WI38 (cell line): ENCODE data around the gene CXADR.
"Not testable (repeated sequence)": the region's sequence is repeated elsewhere in the genome, so short reads cannot be mapped to it uniquely, and the experiment has no call there.

Experiments used
- H3K4me3 ChIP-seq: 2 replicates; pipeline ENCODE4 v1.5.1; 2011; ENCODE audit warnings: low read depth, mild to moderate bottlenecking, control low read depth, low read length
- CTCF ChIP-seq: IDR thresholded peaks from 2 replicates; pipeline ENCODE4 v1.5.1; 2012; ENCODE audit warnings: low read depth, mild to moderate bottlenecking, control low read depth, low read length

CXADR gene

DNA sequence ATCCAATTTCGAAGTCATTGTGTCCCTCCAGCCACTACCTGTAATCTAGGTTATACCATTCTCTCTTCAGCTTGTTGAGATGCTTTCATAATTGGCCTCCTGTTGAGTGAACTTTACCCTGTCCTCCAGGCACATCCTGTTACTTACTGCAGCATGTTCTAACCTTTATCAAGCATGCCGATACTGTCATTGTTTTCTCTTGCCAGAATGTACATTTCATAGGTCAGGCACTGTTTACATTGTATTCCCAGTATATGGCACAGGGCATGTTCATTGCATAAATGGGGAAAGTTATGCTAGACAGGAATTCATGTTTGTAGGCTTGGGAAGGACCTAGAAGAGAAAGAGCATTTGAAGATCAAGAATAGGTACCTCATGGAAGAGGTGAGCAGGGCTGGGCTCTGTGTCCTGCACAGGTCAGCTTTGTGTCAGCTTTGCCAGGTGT is 10.2 kb downstream of the CXADR start:
- H3K4me3 ChIP-seq, result no peak overlapping the region
- TF ChIP-seq CTCF, result no peak

DNA sequence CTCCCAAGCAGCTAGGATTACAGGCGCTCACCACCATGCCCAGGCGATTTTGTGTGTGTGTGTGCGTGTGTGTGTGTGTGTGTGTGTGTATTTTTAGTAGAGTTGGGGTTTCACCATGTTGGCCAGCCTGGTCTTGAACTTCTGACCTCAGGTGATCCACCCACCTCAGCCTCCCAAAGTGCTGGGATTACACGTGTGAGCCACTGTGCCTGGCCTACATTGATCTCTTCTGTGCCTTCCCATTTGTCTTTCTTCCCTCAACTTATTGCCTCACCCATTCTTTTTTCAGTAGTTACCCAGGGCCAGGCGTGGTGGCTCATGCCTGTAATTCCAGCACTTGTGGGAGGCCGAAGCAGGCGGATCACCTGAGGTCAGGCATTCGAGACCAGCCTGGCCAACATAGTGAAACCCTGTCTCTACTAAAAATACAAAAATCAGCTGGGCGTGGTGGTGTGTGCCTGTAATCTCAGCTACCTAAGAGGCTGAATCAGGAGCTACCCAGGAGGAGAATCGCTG is 11.2 kb downstream of the CXADR start:
- not testable (repeated sequence) for H3K4me3 ChIP-seq

- TF ChIP-seq CTCF, result no peak
- H3K4me3 ChIP-seq, result no peak overlapping the region
These were observed 11.8 kb downstream of the CXADR start for GRCh38 chr21:17524635-17525034.

- H3K4me3 ChIP-seq, result no peak overlapping the region
- no peak for TF ChIP-seq CTCF
These were observed 13.9 kb downstream of the CXADR start for GRCh38 chr21:17526776-17527175.

GRCh38 chr21:17527240-17527639 is 14.4 kb downstream of the CXADR start:
- H3K4me3 ChIP-seq, result no peak overlapping the region
- TF ChIP-seq CTCF, result no peak

GRCh38 chr21:17527711-17528110 is 14.9 kb downstream of the CXADR start:
- no peak for TF ChIP-seq CTCF
- no peak overlapping the region for H3K4me3 ChIP-seq

DNA sequence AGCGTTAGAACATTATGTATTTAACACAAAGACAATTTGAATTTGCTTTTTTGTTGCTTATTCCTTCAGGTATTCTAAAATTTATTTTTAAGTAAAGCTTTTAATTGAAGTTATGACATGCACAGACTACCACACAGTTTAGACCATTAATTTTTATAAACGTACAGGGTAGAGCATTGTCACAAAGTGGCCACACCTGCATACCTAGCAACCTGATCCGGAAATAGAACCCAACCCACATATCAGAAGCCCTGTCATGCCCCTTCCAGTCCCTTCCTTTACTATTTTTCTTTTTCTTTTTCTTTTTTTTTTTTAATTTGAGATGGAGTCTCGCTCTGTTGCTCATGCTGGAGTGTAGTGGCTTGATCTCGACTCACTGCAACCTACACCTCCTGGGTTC is 16.8 kb downstream of the CXADR start:
- no peak overlapping the region for H3K4me3 ChIP-seq
- TF ChIP-seq CTCF, result no peak

DNA sequence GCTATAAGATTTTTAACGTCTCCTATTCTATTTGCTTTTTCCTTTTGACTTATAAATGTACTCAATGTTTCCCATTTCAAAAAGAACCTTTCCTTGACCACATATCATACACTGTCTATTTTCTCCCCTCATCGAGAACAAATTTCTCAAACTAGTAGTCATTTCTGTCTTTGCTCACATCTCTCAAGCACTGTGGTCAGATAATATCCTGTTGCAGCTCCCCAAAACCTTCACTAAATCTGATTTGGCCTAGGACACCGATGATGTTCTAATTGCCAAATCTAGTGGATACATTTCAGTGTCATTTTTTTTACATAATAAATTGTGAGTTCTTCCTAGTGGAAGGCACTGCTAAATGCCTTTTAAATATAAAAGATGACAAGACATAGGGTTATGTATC is 19.4 kb downstream of the CXADR start:
- TF ChIP-seq CTCF, result no peak

More for the DNA sequence above, 19.4 kb downstream of the CXADR start:
- H3K4me3 ChIP-seq, result no peak overlapping the region
